BLaER1 treated with 17β-estradiol and CSF1 and Interleukin-3, amounts not matched to agents 10 nM and 100 nM (cell line): ENCODE measurements around the gene IL17RD.
A peak's percentile ranks its signal among the peaks of the same experiment; 100 is the strongest.

Experiments used
- H3K27ac ChIP-seq, 11 experiments: shearing (Covaris generic); formaldehyde crosslinking; 2 replicates each; pipeline ENCODE4 v1.8.1; 2022
- H3K27me3 ChIP-seq, 11 experiments: shearing (Covaris generic); formaldehyde crosslinking; 2 replicates each; pipeline ENCODE4 v1.8.1; 2022
- H3K36me3 ChIP-seq, 11 experiments: shearing (Covaris generic); formaldehyde crosslinking; 2 replicates each; pipeline ENCODE4 v1.8.1; 2022
- H3K4me1 ChIP-seq, 10 experiments: shearing (Covaris generic); formaldehyde crosslinking; 2 replicates each; pipeline ENCODE4 v1.8.1; 2022
- H3K4me2 ChIP-seq, 11 experiments: shearing (Covaris generic); formaldehyde crosslinking; 2 replicates each; pipeline ENCODE4 v1.8.1; 2022
- H3K4me3 ChIP-seq, 10 experiments: shearing (Covaris generic); formaldehyde crosslinking; 2 replicates each; pipeline ENCODE4 v1.8.1; 2022
- H3K9ac ChIP-seq, 11 experiments: shearing (Covaris generic); formaldehyde crosslinking; 2 replicates each; pipeline ENCODE4 v1.8.1; 2022
- H3K9me3 ChIP-seq, 11 experiments: shearing (Covaris generic); formaldehyde crosslinking; replicated peaks in 1 of 11; 2 replicates each; pipeline ENCODE4 v1.8.1; 2022
- H4K20me1 ChIP-seq, 11 experiments: shearing (Covaris generic); formaldehyde crosslinking; 2 replicates each; pipeline ENCODE4 v1.8.1; 2022
- Cebpa-rat ChIP-seq, 11 experiments: shearing (Covaris generic); IDR thresholded peaks; 2 replicates each; pipeline ENCODE4 v1.8.1; 2022

The IL17RD gene

DNA sequence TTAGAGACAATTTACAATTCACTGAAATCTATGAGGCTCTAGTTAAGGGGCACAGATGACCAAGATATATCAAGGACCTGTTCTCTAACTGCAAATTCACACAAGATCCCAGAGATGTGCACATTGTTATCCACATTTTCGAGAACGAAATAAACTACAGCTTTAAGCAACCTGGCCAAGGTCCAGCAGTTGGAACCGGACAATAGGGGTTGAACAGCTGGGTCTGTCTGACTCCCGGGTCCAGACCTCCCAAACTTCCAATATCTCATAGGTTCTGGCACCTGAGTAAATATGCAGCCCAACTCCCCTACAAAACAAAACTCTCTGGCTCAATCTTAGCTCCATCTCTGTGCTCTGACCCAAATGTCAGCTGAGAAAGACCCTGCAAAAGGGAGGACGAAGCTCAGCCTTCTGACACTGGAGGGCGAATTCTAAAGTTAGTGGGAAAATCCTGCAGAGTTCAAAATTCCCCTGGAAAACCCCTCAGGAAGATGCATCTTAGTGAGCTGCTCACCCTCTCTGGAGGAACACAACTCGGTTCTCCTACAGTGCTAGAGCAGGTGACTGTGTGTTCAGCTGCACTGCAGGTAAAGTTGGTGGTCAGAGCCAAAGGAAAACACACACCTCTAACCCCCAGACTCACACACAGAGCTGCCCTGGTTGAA, 118.9 kb downstream of the IL17RD start:
- H3K27me3 ChIP-seq = no peaks in the 10 kb centered on the region
- no peaks in the 10 kb centered on the region for H4K20me1 ChIP-seq
- no peaks in the 10 kb centered on the region for H3K36me3 ChIP-seq
- H3K4me1 ChIP-seq = peaks cover 18 to 52% (median 41%) of the 10 kb centered on the region in 10 experiments
- H3K27ac ChIP-seq = peak overlapping the region in 6 of 11 experiments; percentile 79 to 96 (median 90); a peak in 11 of 22 replicates
- no peak for TF ChIP-seq Cebpa-rat (IDR thresholded peaks at IDR 0.05)
- H3K9me3 ChIP-seq = no peaks in the 10 kb centered on the region
- H3K9ac ChIP-seq = no peak overlapping the region
- H3K4me2 ChIP-seq = peak overlapping the region in 5 of 11 experiments; percentile 47 to 75 (median 73); a peak in 8 of 22 replicates
- no peak overlapping the region for H3K4me3 ChIP-seq

DNA sequence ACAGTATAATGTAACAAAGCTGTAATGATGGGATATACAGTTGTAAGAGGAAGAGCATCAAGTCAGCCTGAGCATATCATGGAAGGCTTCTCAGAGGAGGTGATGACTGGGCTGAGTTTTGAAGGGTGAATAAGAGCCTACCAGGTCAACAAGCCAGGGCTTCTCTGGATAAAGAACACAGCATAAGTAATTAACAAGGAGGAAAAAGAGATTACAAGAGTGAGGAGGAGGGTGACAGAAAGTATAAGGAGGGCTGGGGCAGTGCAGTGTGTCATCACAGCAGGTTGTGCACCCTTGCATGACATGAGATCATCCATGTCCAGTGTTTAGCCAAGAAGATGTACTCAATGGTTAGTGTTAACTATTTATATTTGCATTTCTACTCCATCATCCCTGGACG, 121.6 kb downstream of the IL17RD start:
- H3K4me2 ChIP-seq = no peak overlapping the region
- no peak overlapping the region for H3K9ac ChIP-seq
- no peaks in the 10 kb centered on the region for H3K27me3 ChIP-seq
- H3K27ac ChIP-seq = no peak overlapping the region
- H3K9me3 ChIP-seq = no peaks in the 10 kb centered on the region
- TF ChIP-seq Cebpa-rat (IDR thresholded peaks at IDR 0.05) = no peak
- H4K20me1 ChIP-seq = no peaks in the 10 kb centered on the region
- H3K4me3 ChIP-seq = no peak overlapping the region
- no peaks in the 10 kb centered on the region for H3K36me3 ChIP-seq
- H3K4me1 ChIP-seq = peaks cover 15 to 29% (median 21%) of the 10 kb centered on the region in 10 experiments

DNA sequence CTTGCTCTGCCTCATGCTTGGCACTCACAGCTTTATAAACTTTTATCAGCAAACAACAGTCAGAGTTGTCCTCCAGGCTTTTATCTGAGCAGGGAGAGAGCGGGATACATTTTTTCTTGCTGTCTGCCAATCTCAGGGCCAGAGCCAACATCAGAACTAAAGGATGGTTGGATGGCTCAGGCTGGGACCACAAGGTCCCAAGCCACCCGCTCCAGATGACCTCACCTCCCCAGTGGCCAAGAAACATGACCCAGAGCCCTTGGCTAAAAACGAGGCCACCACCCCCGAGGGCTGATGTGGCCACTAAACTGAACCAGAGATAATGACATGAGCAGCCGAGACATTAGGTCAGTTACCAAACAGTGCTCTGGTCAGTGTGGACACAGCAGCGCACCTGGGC, 123.5 kb downstream of the IL17RD start:
- Histone ChIP-seq H3K27ac (no peak overlapping the region), H3K27me3 (no peaks in the 10 kb centered on the region), H3K4me3 (no peak overlapping the region), H3K36me3 (no peaks in the 10 kb centered on the region), H4K20me1 (no peaks in the 10 kb centered on the region), H3K4me2 (no peak overlapping the region), H3K4me1 (peaks cover 0 to 11% (median 3%) of the 10 kb centered on the region in 10 experiments; a peak in 11 of 20 replicates), H3K9ac (no peak overlapping the region), H3K9me3 (no peaks in the 10 kb centered on the region)
- TF ChIP-seq Cebpa-rat (IDR thresholded peaks at IDR 0.05) = no peak
